Psoas muscle (tissue), 8 donors: Measurements from ENCODE around the gene LMCD1. TPM values are rescaled to one million over a fixed set of nuclear protein-coding genes. Genes with fewer than 3 reads are reported as not detected.

Experiments
- ATAC-seq, 4 donors: fragments of 200-7000 bp; cut with Tn5 transposase; one replicate each; pipeline ENCODE4 v1.9.1; 2020; ENCODE audit warnings: moderate library complexity in 3 of 4, mild to moderate bottlenecking in 2 of 4
- DNase-seq, 2 donors: peaks; one replicate each; pipeline ENCODE4 v3.0.0-alpha.2; 2020
- H3K27ac ChIP-seq: fragments of 200-600 bp; one replicate; pipeline ENCODE4 v1.8.0; 2022
- H3K27me3 ChIP-seq, 3 donors: fragments of 200-600 bp in 1 of 3; one replicate each; pipeline versions ENCODE4 v1.6.1 to v1.8.0; 2013 to 2022; ENCODE audit warnings: low read length in 2 of 3, mild to moderate bottlenecking in 2 of 3, moderate library complexity in 1 of 3; ENCODE audit not compliant: insufficient read depth in 3 of 3
- H3K36me3 ChIP-seq, 2 donors: fragments of 200-600 bp in 1 of 2; one replicate each; pipeline versions ENCODE4 v1.6.1 to v1.8.0; 2013 to 2022; ENCODE audit warnings: low read depth in 1 of 2, mild to moderate bottlenecking in 1 of 2, moderate library complexity in 1 of 2; ENCODE audit not compliant: insufficient read depth in 1 of 2
- H3K4me1 ChIP-seq: fragments of 200-600 bp; one replicate; pipeline ENCODE4 v1.8.0; 2022
- H3K4me3 ChIP-seq: fragments of 200-600 bp; one replicate; pipeline ENCODE4 v1.8.0; 2022; ENCODE audit warnings: mild to moderate bottlenecking
- H3K9me3 ChIP-seq: fragments of 200-600 bp; one replicate; pipeline ENCODE4 v1.8.0; 2022
- WGBS, 3 donors: extraction: QIAGEN DNeasy Blood & Tissue Kit; methylation state at CpG; one replicate each; pipeline versions ENCODE4 v1.1.6 to v1.1.7; 2013; 5-methylcytosine and 5-hydroxymethylcytosine counted together
- intact Hi-C, 2 donors: fragments of 100-400 bp; cut with DNase I; formaldehyde crosslinking; loops; one replicate each; pipeline versions ENCODE4 v1.11.0 to v1.14.2; 2022
- polyA plus RNA-seq, 3 donors: library from polyadenylated mRNA; stranded (reverse); fragments of 200-250 nt; gene quantifications; one replicate each; pipeline ENCODE4 v1.2.3, GENCODE V29; 2013
- total RNA-seq, 4 donors: library from RNA; stranded (reverse); fragmentation: NEBNext Ultra II Directional in 2 of 4; extraction: Animal tissue kit (Norgen Biotek cat#: 25700) in 2 of 4; gene quantifications; one replicate each; pipeline versions ENCODE4 v1.2.1 to v1.2.4, GENCODE V29; 2021 to 2023
- TF ChIP-seq, protein P1 (sequence below): fragments of 200-600 bp; IDR thresholded peaks from one replicate; pipeline ENCODE4 v1.8.0; 2022; ENCODE audit warnings: antibody characterized with exemption
- donor health status: healthy with polysubstance abuse.
- donor health status: DM: no; HTN: no; CAD: no; lungs with moderate emphysema.
- donor health status: Bipolar disorder and iron deficiency.
- donor health status: healthy.
- donor health status: DM: yes; HTN: yes; CAD: no.
- donor health status: DM: no; HTN: no; CAD: no.
- donor health status: DM: no; HTN: no; CAD: no.
- donor health status: DM: yes; HTN: yes; CAD: no.

The LMCD1 gene
- total and polyA plus RNA-seq, 7 donors = 83.0 to 1,120 (median 411) TPM

DNA sequence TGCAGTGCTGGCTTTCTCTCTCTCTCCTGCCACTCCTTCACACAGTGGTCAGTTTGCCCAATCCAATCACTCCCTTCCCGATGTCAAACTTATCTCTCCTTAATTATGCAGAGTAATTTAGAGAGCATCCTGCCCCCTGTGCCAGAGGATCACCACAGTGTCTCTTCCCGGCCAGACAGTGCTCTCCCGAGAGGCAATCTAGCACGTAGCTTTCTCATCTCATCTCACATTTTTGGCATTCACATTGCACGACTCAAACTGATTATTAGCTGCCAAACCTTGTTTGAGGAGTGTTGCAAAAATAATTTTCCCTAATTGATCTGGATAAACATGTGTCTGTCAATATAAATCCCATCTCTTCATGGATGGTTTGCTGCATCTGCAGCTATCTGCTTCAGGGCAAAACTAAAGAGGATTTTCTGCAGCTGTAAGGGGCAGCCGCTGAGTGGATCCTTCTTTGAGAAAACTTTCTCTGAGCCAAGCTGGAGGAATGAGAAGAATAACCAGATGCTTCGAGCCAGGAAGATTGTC is 105.1 kb downstream of the LMCD1 start:
- DNase-seq = no peak
- Histone ChIP-seq H3K9me3 (no peaks in the 10 kb centered on the region), H3K4me1 (peaks cover 10% of the 10 kb centered on the region), H3K27ac (no peak overlapping the region), H3K36me3 (no peaks in the 10 kb centered on the region), H3K4me3 (no peak overlapping the region), H3K27me3 (no peaks in the 10 kb centered on the region)
- peak in 2 of 4 donors; percentile 12 to 20 for ATAC-seq
- intact Hi-C loops = loop anchor here in 1 of 2 donors (2.0 to 5.0 kb wide), 2 partner anchors 124 to 164 kb away; no protein-coding TSS in a partner anchor
- TF ChIP-seq, protein P1, sequence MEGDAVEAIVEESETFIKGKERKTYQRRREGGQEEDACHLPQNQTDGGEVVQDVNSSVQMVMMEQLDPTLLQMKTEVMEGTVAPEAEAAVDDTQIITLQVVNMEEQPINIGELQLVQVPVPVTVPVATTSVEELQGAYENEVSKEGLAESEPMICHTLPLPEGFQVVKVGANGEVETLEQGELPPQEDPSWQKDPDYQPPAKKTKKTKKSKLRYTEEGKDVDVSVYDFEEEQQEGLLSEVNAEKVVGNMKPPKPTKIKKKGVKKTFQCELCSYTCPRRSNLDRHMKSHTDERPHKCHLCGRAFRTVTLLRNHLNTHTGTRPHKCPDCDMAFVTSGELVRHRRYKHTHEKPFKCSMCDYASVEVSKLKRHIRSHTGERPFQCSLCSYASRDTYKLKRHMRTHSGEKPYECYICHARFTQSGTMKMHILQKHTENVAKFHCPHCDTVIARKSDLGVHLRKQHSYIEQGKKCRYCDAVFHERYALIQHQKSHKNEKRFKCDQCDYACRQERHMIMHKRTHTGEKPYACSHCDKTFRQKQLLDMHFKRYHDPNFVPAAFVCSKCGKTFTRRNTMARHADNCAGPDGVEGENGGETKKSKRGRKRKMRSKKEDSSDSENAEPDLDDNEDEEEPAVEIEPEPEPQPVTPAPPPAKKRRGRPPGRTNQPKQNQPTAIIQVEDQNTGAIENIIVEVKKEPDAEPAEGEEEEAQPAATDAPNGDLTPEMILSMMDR = no peak
- WGBS, 3 donors = 23 to 43% (median 29%) methylated on average over 7 of the region's 7 CpGs

DNA sequence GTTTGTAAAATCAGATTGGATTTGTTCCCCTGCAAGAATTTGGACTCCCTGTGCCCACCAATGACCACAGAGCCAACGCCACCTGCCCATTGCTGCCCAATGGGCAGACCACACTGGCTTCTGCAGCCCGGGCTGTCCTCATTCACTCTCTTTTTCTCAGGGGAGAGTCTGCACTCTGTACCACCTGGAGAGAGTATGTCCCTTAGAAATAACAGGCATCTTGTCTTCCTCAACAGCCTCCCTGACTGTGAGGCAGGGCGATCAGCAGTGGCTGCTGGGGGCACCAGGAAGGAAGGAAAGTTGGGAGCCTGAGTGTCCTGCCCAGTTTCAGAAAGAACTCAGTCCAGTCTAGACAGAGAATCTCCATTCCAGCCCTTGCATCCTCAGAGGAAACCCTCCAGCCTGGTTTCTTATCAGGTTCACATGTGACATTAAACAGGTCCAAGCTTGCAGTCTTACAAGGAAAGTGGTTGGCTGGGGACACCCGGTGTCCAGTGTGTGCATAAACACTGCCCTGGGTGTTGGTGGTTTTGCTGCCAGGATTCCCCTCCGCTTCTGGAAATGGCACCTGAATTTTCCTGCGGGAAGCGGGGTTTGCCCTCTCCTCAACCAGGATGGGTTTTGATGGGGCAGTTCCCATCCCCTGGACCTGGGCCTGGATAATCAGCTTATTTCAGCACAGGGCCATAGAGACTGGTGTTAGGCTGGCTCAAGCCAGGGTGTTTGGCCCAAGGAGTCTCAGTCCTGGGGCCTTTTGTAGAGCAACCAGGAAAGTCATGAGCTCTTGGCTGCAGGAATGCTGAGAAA is 105.8 kb downstream of the LMCD1 start:
- WGBS, 3 donors = 28 to 39% (median 29%) methylated on average over 7 of the region's 7 CpGs
- no peak overlapping the region for H3K27ac ChIP-seq
- intact Hi-C loops = loop anchor here (2.0 to 5.0 kb wide), 2 partner anchors 125 to 165 kb away; no protein-coding TSS in a partner anchor

DNA sequence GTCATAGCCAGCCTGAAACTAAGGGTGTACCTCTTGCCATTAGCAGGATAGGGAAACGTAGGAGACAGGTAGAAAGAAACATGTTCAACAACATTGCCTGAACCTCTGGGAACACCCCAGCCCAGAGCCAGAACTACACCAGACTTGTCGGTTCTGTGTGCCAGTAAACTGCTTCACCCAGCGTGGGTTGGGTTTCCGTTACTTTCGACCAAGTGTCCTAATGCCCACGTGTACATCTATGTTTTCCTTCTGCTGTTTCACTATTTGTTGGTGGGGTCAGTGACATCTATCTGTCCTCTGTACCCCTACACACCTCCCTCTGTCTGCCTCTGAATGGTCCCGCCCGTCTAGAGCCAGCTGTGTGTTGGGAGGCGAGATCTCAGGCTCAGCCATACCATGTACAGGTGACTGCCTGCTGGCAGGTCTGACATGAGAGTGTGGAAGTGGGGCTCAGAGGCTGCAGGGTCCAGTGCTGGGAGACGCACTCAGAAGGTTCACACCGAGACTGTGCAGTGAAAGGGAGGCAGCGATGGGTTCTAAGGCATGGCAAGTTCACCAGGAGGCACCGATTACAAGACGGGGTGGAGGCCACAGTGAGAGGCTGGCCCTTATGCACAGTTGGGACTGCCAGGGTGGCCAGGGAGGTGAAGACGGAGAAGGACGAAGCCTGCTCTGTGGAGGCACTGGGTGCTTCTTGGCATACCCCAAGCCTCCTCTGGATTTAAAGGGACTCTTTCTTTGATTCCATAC is 106.6 kb downstream of the LMCD1 start:
- Histone ChIP-seq H3K9me3 (no peaks in the 10 kb centered on the region), H3K4me1 (peaks cover 10% of the 10 kb centered on the region), H3K27ac (no peak overlapping the region), H3K4me3 (no peak overlapping the region), H3K36me3 (no peaks in the 10 kb centered on the region), H3K27me3 (no peaks in the 10 kb centered on the region)
- no peak for ATAC-seq
- DNase-seq = no peak
- intact Hi-C loops = loop anchor here (2.0 to 5.0 kb wide), 2 partner anchors 126 to 165 kb away; no protein-coding TSS in a partner anchor
- TF ChIP-seq, protein P1 = no peak
- 83 to 88% (median 87%) methylated on average over 16 of the region's 16 CpGs for WGBS, 3 donors

More for the DNA sequence above, 105.8 kb downstream of the LMCD1 start:
- DNase-seq = peak; percentile 61 to 81
- Histone ChIP-seq H3K4me1 (peaks cover 10% of the 10 kb centered on the region), H3K36me3 (no peaks in the 10 kb centered on the region), H3K9me3 (no peaks in the 10 kb centered on the region), H3K4me3 (no peak overlapping the region), H3K27me3 (no peaks in the 10 kb centered on the region)
- peak; percentile 93 to 99 (median 96) for ATAC-seq
- TF ChIP-seq, protein P1 = peak; percentile 80

DNA sequence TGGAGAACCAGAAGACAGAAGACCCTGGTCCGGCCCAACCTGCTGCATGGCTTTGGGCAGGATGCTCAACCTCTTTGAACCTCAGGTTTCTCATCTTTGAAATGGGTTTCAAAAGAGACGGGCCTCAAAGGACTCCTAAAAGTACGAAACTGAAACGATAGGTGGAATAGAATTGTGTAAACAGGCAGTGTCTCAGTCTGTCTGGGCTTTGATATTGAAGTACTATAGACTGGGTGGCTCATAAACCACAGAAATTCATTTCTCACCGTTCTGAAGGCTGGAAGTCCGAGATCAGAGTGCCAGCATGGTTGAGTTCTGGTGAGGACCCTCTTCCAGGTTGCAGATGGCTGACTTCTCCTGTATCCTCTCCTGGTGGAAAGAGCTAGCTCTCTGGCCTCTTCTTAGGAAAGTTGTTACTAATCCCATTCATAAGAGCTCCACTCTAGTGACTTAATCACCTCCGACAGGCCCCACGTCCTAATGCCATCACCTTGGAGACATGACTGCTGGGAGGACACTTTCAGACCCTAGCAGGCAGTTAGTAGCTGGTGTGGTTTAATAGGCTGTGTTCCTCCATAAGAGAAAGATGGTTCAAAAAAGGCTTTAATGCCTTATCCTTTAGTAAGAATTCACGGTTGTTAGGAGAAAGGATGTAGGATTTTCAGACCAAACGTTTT is 107.3 kb downstream of the LMCD1 start:
- peaks cover 10% of the 10 kb centered on the region for H3K4me1 ChIP-seq
- no peak for ATAC-seq
- H3K27me3 ChIP-seq = no peaks in the 10 kb centered on the region
- H3K27ac ChIP-seq = no peak overlapping the region
- TF ChIP-seq, protein P1 = no peak
- no peak overlapping the region for H3K4me3 ChIP-seq
- no peaks in the 10 kb centered on the region for H3K9me3 ChIP-seq
- WGBS, 3 donors = 88 to 91% (median 91%) methylated on average over 10 of the region's 10 CpGs
- no peaks in the 10 kb centered on the region for H3K36me3 ChIP-seq
- intact Hi-C loops = loop anchor here (2.0 to 5.0 kb wide), 2 partner anchors 127 to 166 kb away; no protein-coding TSS in a partner anchor
- no peak for DNase-seq
